DND-41 (cell line): Measurements from ENCODE around the gene ARL6IP4.

Source experiments
- ATAC-seq: fragments of 200-7000 bp; cut with Tn5 transposase; 3 replicates; pipeline ENCODE4 v1.9.1; 2021; ENCODE audit warnings: low read depth; ENCODE audit not compliant: insufficient read depth
- DNase-seq: peaks from one replicate; pipeline ENCODE4 v3.0.0-alpha.2; 2020
- H2AFZ ChIP-seq: 2 replicates; pipeline ENCODE4 v1.6.0; 2012; ENCODE audit warnings: low read depth, low read length
- H3K27ac ChIP-seq: 2 replicates; pipeline ENCODE4 v1.5.1; 2012; ENCODE audit warnings: low read length, inconsistent platforms
- H3K27me3 ChIP-seq: fragments of 200-600 bp; sonication (generic); 2 replicates; pipeline ENCODE4 v1.6.0; 2012; ENCODE audit warnings: low read length, mild to moderate bottlenecking, inconsistent platforms; ENCODE audit not compliant: insufficient read depth, poor library complexity
- H3K36me3 ChIP-seq: 2 replicates; pipeline ENCODE4 v1.5.1; 2012; ENCODE audit warnings: low read length, inconsistent platforms; ENCODE audit not compliant: insufficient read depth
- H3K4me1 ChIP-seq: 2 replicates; pipeline ENCODE4 v1.5.1; 2012; ENCODE audit warnings: mild to moderate bottlenecking, low read length; ENCODE audit not compliant: insufficient read depth
- H3K4me2 ChIP-seq: 2 replicates; pipeline ENCODE4 v1.6.0; 2012; ENCODE audit warnings: mild to moderate bottlenecking, moderate library complexity, low read length, inconsistent platforms; ENCODE audit not compliant: insufficient read depth
- H3K4me3 ChIP-seq, 2 experiments: fragments of 200-600 bp in 1 of 2; shearing (Covaris generic) in 1 of 2; 2 replicates each; pipeline ENCODE4 v1.5.1; 2012 to 2016; ENCODE audit warnings: inconsistent platforms in 2 of 2, low read length in 2 of 2, mild to moderate bottlenecking in 2 of 2, low read depth in 1 of 2, moderate library complexity in 1 of 2
- H3K79me2 ChIP-seq: 2 replicates; pipeline ENCODE4 v1.6.0; 2012; ENCODE audit warnings: low read length, inconsistent platforms; ENCODE audit not compliant: insufficient read depth
- H3K9ac ChIP-seq: 2 replicates; pipeline ENCODE4 v1.6.0; 2012; ENCODE audit warnings: low read depth, mild to moderate bottlenecking, inconsistent platforms, low read length, moderate library complexity
- H3K9me3 ChIP-seq: 2 replicates; pipeline ENCODE4 v1.5.1; 2012; ENCODE audit warnings: low read length, moderate library complexity, mild to moderate bottlenecking, inconsistent platforms; ENCODE audit not compliant: insufficient read depth, severe bottlenecking
- H4K20me1 ChIP-seq: 2 replicates; pipeline ENCODE4 v1.6.0; 2012; ENCODE audit warnings: low read length; ENCODE audit not compliant: insufficient read depth
- EZH2 ChIP-seq: IDR thresholded peaks from 3 replicates; pipeline ENCODE4 v1.6.1; 2012; ENCODE audit warnings: borderline replicate concordance, low read depth, mild to moderate bottlenecking, moderate library complexity, low read length, inconsistent platforms; ENCODE audit not compliant: severe bottlenecking
- TF ChIP-seq, protein P1 (sequence below): IDR thresholded peaks from 2 replicates; pipeline ENCODE4 v1.5.1; 2012; ENCODE audit warnings: borderline replicate concordance, low read length, moderate library complexity, mild to moderate bottlenecking; ENCODE audit not compliant: poor library complexity, severe bottlenecking; ENCODE audit errors: extremely low read depth

The ARL6IP4 gene

DNA sequence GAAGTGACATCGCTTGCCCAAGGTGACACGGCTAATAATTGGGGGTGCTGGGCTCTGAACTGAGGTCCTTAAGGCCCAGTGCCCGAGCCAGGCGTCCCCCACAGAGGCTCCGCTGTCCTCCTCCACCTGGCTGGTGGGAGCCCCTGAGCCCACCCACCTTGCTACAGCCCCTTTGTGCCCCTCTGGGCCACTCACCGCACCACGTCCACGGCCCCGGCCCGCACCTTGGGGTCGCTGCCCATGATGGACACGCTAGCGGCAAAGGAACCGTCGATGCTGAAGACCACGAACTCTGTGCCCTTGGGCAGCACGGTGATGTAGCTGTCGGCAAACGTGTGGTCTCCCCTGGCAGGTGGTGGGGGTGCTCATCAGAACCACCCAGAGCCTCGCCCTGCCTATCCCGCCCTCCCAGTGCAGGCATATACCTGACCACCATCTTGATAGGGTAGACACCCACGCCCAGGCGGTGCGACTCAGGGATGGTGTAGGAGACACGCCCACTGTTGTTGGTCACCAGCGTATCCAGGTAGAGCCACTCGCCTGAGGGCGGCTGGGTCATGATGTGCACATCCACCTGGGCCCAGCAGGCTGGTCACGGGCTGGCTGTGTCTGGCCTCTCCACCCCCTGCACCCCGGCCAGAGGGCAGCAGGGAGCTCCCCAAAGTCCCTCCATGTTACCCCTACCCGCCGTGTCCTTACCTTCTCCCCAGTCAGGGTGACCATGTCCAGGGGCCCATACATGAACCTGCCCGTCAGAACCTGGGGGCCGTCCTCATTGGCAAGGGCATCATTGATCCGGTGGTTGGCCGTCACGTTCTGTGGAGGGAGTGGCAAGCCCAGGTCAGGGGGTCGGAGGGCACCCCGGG lies 6.8 kb downstream of the ARL6IP4 start:
- Histone ChIP-seq H3K79me2 (peaks cover 3% of the 10 kb centered on the region), H3K9ac (no peak overlapping the region), H4K20me1 (peaks cover 9% of the 10 kb centered on the region), H2AFZ (no peak overlapping the region), H3K4me1 (peaks cover 10% of the 10 kb centered on the region), H3K36me3 (peaks cover 14% of the 10 kb centered on the region), H3K4me2 (no peak overlapping the region), H3K9me3 (no peaks in the 10 kb centered on the region), H3K27ac (no peak overlapping the region), H3K4me3 (no peak overlapping the region), H3K27me3 (no peaks in the 10 kb centered on the region)
- DNase-seq (no peak), ATAC-seq (no peak)
- TF ChIP-seq, protein P1, sequence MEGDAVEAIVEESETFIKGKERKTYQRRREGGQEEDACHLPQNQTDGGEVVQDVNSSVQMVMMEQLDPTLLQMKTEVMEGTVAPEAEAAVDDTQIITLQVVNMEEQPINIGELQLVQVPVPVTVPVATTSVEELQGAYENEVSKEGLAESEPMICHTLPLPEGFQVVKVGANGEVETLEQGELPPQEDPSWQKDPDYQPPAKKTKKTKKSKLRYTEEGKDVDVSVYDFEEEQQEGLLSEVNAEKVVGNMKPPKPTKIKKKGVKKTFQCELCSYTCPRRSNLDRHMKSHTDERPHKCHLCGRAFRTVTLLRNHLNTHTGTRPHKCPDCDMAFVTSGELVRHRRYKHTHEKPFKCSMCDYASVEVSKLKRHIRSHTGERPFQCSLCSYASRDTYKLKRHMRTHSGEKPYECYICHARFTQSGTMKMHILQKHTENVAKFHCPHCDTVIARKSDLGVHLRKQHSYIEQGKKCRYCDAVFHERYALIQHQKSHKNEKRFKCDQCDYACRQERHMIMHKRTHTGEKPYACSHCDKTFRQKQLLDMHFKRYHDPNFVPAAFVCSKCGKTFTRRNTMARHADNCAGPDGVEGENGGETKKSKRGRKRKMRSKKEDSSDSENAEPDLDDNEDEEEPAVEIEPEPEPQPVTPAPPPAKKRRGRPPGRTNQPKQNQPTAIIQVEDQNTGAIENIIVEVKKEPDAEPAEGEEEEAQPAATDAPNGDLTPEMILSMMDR = no peak

DNA sequence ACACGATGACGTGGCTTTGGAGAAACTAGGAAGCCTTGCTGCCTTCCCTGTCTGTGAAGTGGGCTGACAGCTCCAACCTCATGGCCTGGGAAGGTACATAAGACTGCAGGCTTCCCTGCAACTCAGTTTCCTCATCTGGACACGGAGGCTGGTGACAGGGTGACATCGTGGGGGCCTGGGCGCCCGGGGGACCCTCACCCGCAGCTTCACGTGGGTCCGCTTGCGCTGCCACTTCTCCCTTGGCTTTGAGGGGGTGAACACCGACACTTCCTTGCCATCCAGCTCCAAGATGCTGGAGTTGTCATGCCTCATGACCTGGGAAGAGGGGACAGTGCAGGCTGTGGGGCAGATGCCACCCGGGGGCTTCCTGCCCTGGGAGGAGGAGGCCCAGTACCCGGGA lies 7.6 kb downstream of the ARL6IP4 start:
- Histone ChIP-seq H3K4me2 (no peak overlapping the region), H3K27ac (no peak overlapping the region), H3K9ac (no peak overlapping the region), H3K4me3 (no peak overlapping the region), H4K20me1 (peaks cover 4% of the 10 kb centered on the region), H3K9me3 (no peaks in the 10 kb centered on the region), H3K27me3 (no peaks in the 10 kb centered on the region), H2AFZ (no peak overlapping the region), H3K4me1 (peaks cover 3% of the 10 kb centered on the region), H3K36me3 (peaks cover 7% of the 10 kb centered on the region), H3K79me2 (no peaks in the 10 kb centered on the region)
- TF ChIP-seq EZH2 = no peak
- TF ChIP-seq, protein P1 = no peak
- ATAC-seq (no peak), DNase-seq (no peak)

DNA sequence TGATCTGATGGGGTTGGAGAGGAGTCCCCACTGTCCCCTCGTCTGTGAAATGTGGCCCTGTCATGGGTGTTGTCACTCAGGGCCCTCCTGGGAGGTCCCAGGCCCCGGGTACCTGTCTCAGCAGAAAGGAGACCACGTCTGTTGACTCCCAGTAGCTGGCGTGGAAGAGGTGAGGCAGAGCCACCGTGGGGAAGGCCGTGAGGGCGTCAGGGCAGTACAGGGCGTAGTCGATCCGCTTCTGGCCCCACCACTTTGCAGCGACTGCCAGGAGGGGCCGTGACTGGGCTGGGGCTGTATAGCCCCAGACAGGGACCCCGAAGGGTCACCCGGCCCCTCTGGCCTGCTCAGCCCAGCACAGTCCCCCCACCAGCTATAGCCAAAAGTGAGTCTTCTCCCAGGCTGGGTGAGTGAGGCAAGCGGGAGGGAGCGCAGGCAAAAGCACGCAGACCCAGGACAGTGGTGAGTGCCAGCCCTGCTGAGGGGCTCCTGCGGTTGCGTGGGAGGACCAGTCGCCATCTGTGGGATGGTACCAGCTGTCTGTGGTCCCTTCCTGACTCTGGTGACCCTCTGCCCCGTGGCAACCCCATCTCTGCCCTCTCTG lies 8.2 kb downstream of the ARL6IP4 start:
- no peak for ATAC-seq
- TF ChIP-seq, protein P1 = no peak
- no peak for TF ChIP-seq EZH2
- peaks cover 3% of the 10 kb centered on the region; the same call in 1 of the 2 replicates for H3K36me3 ChIP-seq

More for the DNA sequence above, 8.2 kb downstream of the ARL6IP4 start:
- no peaks in the 10 kb centered on the region for H3K4me1 ChIP-seq
- no peak overlapping the region for H2AFZ ChIP-seq
- H3K9ac ChIP-seq = no peak overlapping the region
- no peak overlapping the region for H3K27ac ChIP-seq
- H3K9me3 ChIP-seq = no peaks in the 10 kb centered on the region
- no peak overlapping the region for H3K4me2 ChIP-seq
- no peaks in the 10 kb centered on the region for H3K27me3 ChIP-seq
- H3K4me3 ChIP-seq = no peak overlapping the region
- H4K20me1 ChIP-seq = no peaks in the 10 kb centered on the region; the same call in none of the 2 replicates
- H3K79me2 ChIP-seq = no peaks in the 10 kb centered on the region
- no peak for DNase-seq
